Activated CD8-positive, alpha-beta memory T cell treated with anti-CD3 and anti-CD28 coated beads, Interleukin-2, amount 50 U/mL, for 24 hours (primary cell): ENCODE data around the gene NFAT5.
A peak's percentile ranks its signal among the peaks of the same experiment; 100 is the strongest.
"Not testable (repeated sequence)": the region's sequence is repeated elsewhere in the genome, so short reads cannot be mapped to it uniquely, and the experiment has no call there.

Experiments
- DNase-seq: peaks from one replicate; pipeline ENCODE4 v3.0.0-alpha.2; 2020; ENCODE audit errors: extremely low read depth

NFAT5 gene

DNA sequence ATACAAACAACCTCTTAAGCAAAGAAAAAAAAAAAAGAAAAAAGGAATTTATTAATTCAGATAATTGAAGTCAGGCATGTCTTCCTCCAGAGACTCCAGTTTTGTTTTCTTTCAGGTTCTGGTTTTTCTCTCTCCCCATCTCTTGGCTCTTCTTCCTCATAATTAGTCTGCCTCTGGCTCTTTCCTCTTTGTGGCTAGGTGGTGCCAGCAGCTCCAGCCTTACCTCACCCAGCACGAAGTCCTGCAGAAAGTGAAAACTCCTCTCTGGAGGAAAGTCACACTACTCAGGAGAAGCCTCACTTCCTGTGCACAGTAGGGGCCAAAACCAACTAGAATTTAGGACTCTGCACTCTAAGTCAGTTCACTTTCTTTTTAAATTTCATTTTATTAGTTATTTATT lies 10.3 kb upstream of the NFAT5 start:
- no peak for DNase-seq

DNA sequence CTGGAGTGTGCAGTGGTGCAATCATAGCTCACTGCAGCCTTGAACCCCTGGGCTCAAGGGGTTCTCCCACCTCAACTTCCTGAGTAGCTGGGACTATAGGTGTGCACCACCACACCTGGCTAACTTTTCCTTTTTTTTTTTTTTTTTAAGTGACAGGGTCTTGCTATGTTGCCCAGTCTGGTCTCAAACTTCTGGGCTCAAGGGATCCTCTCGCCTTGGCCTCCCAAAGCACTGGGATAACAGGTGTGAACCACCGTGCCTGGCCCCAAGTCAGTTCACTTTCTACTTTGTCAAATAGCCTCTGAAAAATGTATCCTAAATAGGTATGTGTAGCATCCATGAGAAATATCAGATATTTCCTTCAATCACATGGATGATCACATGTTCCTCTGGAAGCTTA lies 9.9 kb upstream of the NFAT5 start:
- no peak for DNase-seq

- no peak for DNase-seq
Measured at GRCh38 chr16:69559164-69559563, 6.6 kb upstream of the NFAT5 start.

DNA sequence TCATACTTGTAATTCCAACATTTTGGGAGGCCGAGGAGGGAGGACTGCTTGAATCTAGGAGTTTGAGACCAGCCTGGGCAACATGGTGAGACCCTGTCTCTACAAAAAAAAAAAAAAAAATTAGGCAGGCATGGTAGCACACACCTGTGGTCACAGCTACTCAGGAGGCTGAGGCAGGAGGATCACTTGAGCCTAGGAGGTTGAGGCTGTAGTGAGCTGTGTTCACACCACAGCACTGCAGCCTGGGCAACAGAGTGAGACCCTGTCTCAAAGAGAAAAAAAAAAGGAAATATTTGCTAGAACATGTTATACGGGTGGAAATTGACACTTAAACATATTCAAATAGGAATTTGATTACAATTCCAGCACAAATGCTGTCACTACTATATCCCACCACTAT lies 4.4 kb upstream of the NFAT5 start:
- DNase-seq = not testable (repeated sequence)

GRCh38 chr16:69561901-69562300 lies 3.9 kb upstream of the NFAT5 start:
- DNase-seq = no peak

DNA sequence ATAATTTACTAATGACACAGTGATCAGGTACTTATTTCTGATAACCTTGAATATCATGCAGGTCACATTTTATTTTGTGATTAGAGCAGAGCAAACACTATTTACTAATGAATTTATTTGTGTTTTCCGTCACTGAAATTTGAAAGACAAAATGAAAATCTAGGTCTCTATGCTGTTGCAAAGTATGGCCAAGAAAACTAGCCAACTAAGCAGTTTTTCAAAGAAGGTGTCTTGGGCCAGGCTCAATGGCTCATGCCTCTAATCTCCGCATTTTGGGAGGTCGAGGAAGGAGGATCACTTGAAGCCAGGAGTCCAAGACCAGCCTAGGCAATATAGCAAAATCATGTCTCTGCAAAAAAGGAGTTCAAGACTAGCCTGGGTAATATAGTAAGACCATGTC lies 3.0 kb upstream of the NFAT5 start:
- no peak for DNase-seq

DNA sequence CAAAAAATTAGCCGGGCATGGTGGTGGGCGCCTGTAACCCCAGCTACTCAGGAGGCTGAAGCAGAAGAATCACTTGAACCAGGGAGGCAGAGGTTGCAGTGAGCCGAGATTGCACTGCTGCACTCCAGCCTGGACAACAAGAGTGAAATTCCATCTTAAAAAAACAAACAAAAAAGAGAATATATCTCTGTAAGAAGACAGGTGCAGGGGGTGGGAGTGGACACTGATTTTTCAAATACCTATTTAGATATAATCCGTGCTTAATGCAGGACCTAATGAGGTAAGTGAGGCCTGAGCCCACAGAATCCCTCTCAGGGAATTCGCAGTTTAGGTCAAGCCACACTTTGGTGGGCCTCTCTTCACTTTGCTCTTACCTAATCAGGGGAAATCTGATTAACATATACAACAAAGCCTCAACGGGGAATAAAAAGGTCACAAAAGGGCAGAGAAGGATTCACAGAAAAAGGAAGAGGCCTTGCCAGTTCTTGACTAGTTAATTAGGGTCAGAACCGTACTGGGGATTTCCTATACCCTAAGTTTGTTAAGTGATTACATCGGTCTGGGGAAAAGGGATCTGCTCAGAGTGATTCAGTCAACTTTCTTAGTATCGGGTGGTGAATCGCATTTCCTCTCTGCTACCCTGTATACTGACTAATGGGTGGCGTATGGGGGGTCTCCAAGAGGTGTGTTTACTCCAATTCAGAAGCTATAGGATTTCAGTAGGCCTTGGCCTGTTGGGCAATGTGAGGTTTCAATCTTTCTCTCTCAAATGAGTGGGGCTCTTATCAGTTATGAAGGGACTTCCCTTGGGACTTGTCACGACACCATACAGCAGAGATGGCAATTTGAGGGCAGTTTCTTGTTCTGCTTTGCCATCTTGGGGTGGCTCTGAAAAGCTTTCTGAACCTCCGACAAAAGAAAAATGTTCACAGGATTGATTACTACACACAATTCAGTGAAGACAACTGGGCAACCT lies 1.9 kb upstream of the NFAT5 start:
- DNase-seq = peak; percentile 51

DNA sequence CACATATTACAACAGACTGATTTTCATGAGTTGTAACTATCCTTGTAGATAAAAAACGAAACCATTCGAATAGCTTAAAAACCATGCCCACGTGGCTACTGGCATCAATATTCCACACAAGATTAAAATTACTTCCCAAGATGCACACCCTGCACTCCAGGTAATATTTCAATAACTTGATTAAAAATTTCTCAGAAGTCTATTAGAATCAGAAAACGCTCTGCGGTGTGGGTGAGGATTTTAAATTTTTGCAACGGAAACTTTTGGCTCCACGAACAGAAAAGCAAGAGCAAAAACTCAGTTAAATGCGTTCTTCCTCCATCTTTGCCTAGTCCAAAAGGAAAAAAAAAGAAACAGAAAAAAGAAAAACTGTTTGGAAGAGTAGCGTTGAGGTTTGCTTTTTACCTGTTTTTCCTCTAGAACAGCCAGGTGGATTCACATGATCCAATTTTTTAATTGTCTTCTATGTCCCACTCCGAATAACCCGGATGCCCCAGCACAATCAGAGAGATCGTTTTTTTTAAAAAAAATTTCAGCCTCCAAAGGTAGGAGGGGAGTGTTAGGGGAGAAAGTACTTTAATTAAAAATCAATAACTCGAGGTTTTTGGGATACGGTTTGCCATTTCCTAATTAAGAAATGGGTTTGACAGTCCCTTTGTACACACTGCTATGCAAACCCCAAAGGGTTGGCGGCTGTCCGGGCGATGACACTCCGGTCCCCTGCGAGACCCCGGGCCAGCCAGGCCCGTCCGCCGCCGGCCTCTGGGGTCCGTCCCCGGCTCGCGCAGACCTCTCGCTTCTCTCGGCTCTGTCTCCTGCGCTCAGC lies 708 bp upstream of the NFAT5 start:
- DNase-seq = no peak

DNA sequence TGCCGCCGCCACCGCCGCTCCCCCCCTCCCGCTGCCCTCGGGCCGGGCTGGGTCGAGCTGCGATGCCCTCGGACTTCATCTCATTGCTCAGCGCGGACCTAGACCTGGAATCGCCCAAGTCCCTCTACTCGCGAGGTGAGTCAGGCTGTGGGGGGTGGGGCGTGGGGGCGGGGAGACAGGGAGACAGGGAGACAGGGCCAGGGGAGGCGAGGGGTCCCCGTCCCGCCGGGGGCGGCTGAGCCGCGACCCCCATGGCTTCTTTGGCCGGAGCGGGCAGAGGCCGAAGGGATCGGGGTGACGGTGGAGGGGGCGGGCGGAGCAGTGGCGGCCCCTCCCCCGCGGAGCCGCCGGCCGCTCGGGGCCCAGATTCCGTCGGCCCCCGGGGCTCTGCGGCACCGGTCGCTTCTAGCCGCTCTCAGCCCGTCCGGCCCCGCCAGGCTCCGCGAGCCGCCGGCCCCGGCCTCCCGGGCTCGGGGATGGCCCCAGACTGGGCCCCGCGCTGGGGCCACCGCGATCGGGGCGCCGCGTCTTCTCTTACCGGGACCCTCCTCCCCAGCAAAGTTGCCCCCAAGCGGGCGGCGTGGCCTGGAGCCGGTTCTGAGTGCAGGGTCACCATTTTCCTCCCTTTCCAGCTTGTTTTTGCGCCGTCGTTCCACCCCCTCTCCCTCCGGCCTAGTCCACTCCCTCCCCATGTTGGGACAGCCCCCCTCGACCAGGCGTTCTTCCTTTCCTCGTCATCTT lies 644 bp downstream of the NFAT5 start:
- DNase-seq = no peak

DNA sequence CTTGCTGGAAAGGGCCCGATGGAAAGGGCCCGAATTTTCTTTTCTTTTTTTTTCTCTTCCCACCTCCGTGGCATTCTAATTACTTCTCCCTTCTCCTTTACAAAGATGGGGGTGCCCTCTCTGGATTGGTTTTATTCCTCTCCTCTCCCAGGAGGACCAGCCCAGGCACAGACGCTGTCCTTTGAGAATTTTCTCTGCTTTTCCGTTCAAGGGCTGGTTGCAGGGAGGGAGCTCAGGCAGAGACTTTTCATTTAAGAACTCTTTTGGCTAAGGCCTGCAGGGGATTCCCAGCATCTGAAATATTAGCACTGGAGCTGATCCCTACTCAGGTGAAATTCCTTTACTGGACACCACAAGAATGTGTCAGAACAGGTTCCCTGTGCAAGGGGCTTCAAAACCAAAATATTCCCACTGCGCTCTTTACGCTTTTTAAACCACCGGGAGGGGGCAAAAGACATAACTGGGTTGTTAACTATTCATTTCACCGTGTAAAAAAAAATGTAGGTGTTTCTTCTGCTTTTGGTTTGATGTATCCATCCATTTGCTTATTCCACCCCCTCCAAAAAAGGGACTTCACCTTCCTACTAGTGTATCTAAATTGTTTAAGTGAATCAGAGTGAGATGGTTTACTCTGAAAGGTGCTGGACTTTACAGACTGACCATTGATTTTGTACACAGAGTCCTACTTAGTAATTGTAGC lies 1.4 kb downstream of the NFAT5 start:
- no peak for DNase-seq

DNA sequence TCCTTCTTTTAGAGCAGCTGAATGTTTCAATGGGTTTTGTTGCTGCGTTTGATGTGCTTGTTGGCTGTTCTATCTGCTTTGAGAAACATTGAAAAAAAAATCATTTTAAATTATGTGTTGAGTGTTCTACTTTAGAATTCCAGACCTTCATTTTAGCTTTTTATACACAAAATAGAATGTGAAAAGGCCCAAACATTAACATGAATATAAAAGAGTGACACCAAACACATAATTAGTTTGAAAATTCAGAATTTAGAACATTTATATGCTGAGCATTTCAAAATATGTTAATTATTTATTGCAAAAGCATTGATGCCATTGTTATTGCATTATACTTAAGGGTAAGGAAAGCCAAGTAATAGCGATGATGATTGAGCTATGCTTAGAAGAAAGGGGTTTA lies 2.9 kb downstream of the NFAT5 start:
- DNase-seq = no peak

DNA sequence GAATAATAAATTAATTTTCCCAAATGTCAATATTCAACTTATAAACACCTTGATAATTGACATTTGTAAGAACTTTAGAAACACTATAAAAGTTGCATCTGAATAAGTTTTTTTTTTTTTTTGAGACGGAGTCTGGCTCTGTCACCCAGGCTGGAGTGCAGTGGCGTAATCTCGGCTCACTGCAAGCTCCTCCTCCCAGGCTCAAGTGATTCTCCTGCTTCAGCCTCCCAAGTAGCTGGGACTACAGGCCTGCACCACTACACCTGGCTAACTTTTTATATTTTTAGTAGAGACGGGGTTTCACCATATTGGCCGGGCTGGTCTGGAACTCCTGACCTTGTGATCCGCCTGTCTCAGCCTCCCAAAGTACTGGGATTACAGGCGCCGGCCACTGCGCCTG lies 13.0 kb downstream of the NFAT5 start:
- not testable (repeated sequence) for DNase-seq

- DNase-seq = no peak
Measured at GRCh38 chr16:69579783-69580481, 14.2 kb downstream of the NFAT5 start.

DNA sequence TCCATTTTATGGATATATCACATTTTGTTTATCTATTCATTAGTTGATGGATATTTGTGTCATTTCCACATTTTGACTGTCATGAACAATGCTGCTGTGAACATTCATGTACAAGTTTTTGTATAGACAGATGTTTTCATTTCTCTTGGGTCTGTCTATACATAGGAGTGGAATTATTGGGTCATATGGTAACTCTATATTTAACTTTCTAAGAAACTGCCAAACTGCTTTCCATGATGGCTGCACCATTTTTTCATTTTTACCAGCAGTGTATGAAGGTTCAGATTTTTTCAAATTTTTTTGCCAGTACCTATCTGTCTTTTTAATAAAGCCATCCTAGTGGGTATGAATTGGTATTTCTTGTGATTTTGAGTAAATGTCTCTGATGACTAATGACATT lies 15.5 kb downstream of the NFAT5 start:
- DNase-seq = no peak

GRCh38 chr16:69584493-69584892 lies 18.7 kb downstream of the NFAT5 start:
- DNase-seq = not testable (repeated sequence)

DNA sequence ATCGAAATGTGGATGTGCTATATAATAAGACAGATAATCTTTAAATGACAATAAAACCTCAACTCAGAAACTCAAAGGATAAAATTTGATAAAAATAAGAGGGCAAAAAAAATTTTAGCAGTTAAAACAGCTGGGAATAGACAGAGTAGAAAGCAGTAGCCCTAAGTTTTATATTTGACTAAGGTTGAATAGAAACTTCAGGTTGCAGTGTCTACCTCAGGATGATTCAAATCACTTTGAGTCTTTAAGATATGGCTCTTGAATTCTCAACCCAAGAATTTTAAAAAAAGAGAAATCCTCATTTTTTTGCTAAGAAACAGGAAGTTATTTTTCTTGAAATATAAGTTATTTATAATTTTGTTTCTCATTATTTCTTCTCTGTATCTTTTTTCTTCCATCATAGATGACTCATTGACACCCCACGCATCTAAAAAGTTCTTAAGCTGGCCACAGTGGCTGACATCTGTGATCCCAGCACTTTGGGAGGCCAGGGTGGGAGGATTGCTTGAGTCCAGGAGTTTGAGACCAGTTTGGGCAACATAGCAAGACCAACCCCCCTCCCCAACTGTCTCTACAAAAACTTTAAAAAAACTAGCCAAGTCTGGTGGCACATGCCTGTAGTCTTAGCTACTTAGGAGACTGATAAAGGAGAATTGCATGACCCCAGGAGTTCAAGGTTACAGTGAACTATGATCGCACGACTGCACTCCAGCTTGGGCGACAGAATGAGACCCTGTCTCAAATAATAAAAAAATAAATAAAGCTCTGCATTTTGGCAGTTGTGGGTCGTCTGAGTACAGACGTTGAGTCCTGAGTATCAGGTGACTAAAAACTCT lies 23.9 kb downstream of the NFAT5 start:
- no peak for DNase-seq

- no peak for DNase-seq
Measured at GRCh38 chr16:69590590-69590989, 24.8 kb downstream of the NFAT5 start.

DNA sequence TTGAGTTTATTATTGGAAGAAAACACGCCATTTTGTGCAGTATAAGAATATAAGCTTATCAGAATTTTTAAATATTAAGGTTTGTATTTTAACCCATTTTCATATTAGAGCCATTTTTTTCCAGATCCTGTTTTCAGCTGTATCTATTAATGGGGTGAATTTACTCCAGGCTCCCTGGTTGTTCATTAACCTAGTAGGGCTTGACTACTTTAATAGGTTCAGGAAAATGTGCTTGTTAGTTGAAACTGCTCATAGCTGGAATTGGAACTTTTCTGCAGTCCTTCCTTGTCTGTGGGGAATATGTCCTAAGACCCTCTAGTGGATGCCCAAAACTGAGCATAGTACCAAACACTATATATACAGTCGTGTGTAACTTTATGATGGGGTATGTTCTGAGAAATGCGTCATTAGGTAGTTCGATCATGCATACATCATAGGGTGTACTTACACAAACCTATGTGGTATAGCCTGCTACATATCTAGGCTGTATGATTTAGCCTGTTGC lies 28.0 kb downstream of the NFAT5 start:
- DNase-seq = no peak

- no peak for DNase-seq
Measured at GRCh38 chr16:69595127-69596036, 29.6 kb downstream of the NFAT5 start.
